Activated T-cell treated with anti-CD3 and anti-CD28 coated beads, Interleukin-2, amount 50 U/mL, for 72 hours (primary cell): Measurements from ENCODE around the gene S1PR1. TPM values are rescaled to one million over a fixed set of nuclear protein-coding genes. Genes with fewer than 3 reads are reported as not detected.

ENCODE experiments used
- total RNA-seq, 2 donors: library from RNA; stranded (reverse); gene quantifications; one replicate each; pipeline ENCODE4 v1.2.3, GENCODE V29; 2022

S1PR1 gene
- total RNA-seq, 2 donors from 2014 or later = 135 to 157 TPM

Other genes with a start within 250 kb of the S1PR1 start
- gene DPH5, start 211.2 kb upstream of the S1PR1 start, total RNA-seq = 10 to 100 TPM; 50.2 to 64.2 TPM